ENCODE data around the gene CAP1. TPM values are rescaled to one million over a fixed set of nuclear protein-coding genes. Genes with fewer than 3 reads are reported as not detected.
"Not testable (repeated sequence)": the region's sequence is repeated elsewhere in the genome, so short reads cannot be mapped to it uniquely, and the experiment has no call there.

The CAP1 gene
- total and polyA plus RNA-seq, 7 donors = 33.7 to 116 (median 61.4) TPM

- TF ChIP-seq, protein P1, sequence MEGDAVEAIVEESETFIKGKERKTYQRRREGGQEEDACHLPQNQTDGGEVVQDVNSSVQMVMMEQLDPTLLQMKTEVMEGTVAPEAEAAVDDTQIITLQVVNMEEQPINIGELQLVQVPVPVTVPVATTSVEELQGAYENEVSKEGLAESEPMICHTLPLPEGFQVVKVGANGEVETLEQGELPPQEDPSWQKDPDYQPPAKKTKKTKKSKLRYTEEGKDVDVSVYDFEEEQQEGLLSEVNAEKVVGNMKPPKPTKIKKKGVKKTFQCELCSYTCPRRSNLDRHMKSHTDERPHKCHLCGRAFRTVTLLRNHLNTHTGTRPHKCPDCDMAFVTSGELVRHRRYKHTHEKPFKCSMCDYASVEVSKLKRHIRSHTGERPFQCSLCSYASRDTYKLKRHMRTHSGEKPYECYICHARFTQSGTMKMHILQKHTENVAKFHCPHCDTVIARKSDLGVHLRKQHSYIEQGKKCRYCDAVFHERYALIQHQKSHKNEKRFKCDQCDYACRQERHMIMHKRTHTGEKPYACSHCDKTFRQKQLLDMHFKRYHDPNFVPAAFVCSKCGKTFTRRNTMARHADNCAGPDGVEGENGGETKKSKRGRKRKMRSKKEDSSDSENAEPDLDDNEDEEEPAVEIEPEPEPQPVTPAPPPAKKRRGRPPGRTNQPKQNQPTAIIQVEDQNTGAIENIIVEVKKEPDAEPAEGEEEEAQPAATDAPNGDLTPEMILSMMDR (IDR thresholded peaks at IDR 0.05) = peak; percentile 74
- ATAC-seq; H3K27ac ChIP-seq; H3K9me3 ChIP-seq; H3K4me1 ChIP-seq; H3K4me3 ChIP-seq; H3K27me3 ChIP-seq (ENCODE audit: insufficient read depth in 3 of 3, low read length in 2 of 3): not testable (repeated sequence)
- 26 to 32% (median 28%) methylated on average over 11 of the region's 11 CpGs for WGBS, 3 donors
- H3K36me3 ChIP-seq (ENCODE audit: insufficient read depth in 1 of 2, low read depth in 1 of 2) = peaks cover 4 to 60% of the 10 kb centered on the region in 2 donors
- intact Hi-C loops (cut with DNase I) = loop anchor here in 1 of 2 donors (5.0 kb wide), 1 partner anchor 253 kb away; no protein-coding TSS in a partner anchor
- peak; percentile 75 to 78 for DNase-seq
Observed at GRCh38 chr1:40084750-40085149, 44.2 kb downstream of the CAP1 start.

- Histone ChIP-seq H3K9me3 (no peaks in the 10 kb centered on the region), H3K36me3 (ENCODE audit: insufficient read depth in 1 of 2, low read depth in 1 of 2) (peaks cover 4 to 66% of the 10 kb centered on the region in 2 donors), H3K4me1 (no peaks in the 10 kb centered on the region), H3K27me3 (ENCODE audit: insufficient read depth in 3 of 3, low read length in 2 of 3) (no peaks in the 10 kb centered on the region), H3K4me3 (no peak overlapping the region), H3K27ac (no peak overlapping the region)
- ATAC-seq (no peak), DNase-seq (no peak)
- TF ChIP-seq, protein P1 (IDR thresholded peaks at IDR 0.05) = no peak
- WGBS, 3 donors = 85 to 87% (median 87%) methylated on average over 5 of the region's 5 CpGs
- intact Hi-C loops (cut with DNase I) = no loop called here
Observed at GRCh38 chr1:40090652-40091355, 50.3 kb downstream of the CAP1 start.

GRCh38 chr1:40092241-40092640 lies 51.7 kb downstream of the CAP1 start:
- DNase-seq (no peak), ATAC-seq (no peak)
- H3K27me3 ChIP-seq (ENCODE audit: insufficient read depth in 3 of 3, low read length in 2 of 3) = no peaks in the 10 kb centered on the region
- 92 to 96% (median 94%) methylated on average over 2 of the region's 2 CpGs for WGBS, 3 donors
- H3K9me3 ChIP-seq = no peaks in the 10 kb centered on the region
- no peak overlapping the region for H3K27ac ChIP-seq
- peaks cover 8% of the 10 kb centered on the region for H3K4me1 ChIP-seq
- TF ChIP-seq, protein P1 (IDR thresholded peaks at IDR 0.05) = no peak
- no peak overlapping the region for H3K4me3 ChIP-seq
- intact Hi-C loops (cut with DNase I) = no loop called here
- H3K36me3 ChIP-seq (ENCODE audit: insufficient read depth in 1 of 2, low read depth in 1 of 2) = peaks cover 4 to 53% of the 10 kb centered on the region in 2 donors

DNA sequence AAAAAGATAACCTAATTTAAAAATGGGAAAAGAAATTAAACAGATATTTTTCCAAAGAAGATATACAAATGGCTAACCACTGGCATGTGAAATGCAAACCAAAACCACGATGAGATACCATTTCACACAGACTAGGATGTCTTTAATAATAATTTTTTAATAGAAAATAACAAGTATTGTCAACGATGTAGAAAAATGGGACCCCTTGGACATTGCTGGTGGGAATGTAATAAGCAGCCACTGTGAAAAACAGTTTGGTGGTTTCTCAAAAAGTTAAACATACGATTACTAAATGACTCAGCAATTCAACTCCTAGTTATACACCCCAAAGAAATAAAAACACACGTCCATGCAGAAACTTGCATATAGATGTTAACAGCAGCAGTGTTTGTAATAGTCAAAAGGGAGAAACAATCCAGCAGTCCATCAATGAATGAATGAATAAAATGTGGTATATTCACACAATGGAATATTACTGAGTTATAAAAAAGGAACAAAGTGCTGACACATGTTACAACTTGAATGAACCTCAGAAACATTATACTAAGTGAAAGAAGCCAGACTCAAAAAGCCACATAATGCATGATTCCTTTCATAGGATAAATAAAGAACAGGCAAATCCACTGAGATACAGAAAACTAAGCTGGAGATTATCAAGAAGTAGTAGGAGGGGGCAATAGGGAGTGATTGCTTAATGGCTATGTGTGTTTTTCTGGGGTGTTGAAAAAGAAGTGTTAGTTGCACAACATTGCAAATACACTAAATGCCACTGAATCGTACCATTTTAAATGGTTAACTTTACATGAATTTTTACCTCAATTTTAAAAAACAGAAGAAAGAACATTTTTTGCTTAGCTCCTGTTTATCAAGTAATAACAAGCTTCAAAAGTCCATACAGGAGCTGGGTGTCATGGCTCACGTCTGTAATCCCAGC lies 52.4 kb downstream of the CAP1 start:
- intact Hi-C loops (cut with DNase I) = no loop called here

More for the DNA sequence above, 52.4 kb downstream of the CAP1 start:
- Histone ChIP-seq H3K9me3 (no peaks in the 10 kb centered on the region), H3K4me3 (no peak overlapping the region), H3K36me3 (ENCODE audit: insufficient read depth in 1 of 2, low read depth in 1 of 2) (peaks cover 4 to 46% of the 10 kb centered on the region in 2 donors), H3K4me1 (peaks cover 12% of the 10 kb centered on the region), H3K27ac (no peak overlapping the region), H3K27me3 (ENCODE audit: insufficient read depth in 3 of 3, low read length in 2 of 3) (no peaks in the 10 kb centered on the region)
- 71 to 74% (median 72%) methylated on average over 6 of the region's 6 CpGs for WGBS, 3 donors
- no peak for ATAC-seq
- DNase-seq = no peak
- TF ChIP-seq, protein P1 (IDR thresholded peaks at IDR 0.05) = no peak

Measured in psoas muscle (tissue), 8 donors.